GM12873 (cell line): ENCODE data around the gene MSI2.

Source experiments
- TF ChIP-seq, protein P1 (sequence below): IDR thresholded peaks from 2 replicates; pipeline ENCODE4 v1.5.1; 2012; ENCODE audit warnings: low read depth, mild to moderate bottlenecking, moderate library complexity, low read length, control low read depth; ENCODE audit not compliant: insufficient read depth; ENCODE audit errors: missing control alignments

Gene MSI2

DNA sequence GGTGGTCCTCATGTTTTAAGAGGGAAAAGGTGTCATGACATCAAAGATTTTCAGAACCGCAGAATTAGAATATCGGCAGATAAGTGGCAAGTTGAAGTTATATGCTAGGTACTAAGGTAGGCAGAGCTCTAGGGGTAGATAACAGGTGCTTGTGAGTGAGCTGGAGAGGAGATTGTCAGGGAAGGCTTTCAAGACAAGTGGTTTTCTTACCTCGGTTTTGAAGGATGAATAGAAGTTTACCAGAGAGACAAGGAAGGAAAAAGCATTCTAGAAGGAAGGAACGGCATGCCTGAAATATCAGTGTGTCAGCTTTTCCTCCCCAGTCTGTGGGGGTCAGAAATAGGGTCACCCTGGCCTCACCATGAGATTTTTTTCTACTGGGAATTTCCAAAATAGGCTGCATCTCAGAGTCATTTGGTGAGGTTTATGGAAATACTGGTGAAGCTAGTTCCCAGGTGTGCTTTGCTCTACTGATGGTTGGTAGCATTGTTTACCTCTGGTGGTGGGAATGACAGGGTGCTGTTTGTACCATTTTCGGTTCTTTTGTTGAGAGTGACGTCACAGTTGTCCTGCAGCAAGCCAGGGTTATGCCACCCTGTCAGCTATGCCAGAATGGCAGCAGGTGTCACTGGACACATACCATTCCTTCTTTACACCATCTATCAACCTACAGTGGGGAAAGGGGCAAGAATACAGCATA is 112.5 kb downstream of the MSI2 start:
- TF ChIP-seq, protein P1, sequence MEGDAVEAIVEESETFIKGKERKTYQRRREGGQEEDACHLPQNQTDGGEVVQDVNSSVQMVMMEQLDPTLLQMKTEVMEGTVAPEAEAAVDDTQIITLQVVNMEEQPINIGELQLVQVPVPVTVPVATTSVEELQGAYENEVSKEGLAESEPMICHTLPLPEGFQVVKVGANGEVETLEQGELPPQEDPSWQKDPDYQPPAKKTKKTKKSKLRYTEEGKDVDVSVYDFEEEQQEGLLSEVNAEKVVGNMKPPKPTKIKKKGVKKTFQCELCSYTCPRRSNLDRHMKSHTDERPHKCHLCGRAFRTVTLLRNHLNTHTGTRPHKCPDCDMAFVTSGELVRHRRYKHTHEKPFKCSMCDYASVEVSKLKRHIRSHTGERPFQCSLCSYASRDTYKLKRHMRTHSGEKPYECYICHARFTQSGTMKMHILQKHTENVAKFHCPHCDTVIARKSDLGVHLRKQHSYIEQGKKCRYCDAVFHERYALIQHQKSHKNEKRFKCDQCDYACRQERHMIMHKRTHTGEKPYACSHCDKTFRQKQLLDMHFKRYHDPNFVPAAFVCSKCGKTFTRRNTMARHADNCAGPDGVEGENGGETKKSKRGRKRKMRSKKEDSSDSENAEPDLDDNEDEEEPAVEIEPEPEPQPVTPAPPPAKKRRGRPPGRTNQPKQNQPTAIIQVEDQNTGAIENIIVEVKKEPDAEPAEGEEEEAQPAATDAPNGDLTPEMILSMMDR = no peak

- TF ChIP-seq, protein P1 = no peak
Observed at GRCh38 chr17:57369509-57369945, 113.2 kb downstream of the MSI2 start.

DNA sequence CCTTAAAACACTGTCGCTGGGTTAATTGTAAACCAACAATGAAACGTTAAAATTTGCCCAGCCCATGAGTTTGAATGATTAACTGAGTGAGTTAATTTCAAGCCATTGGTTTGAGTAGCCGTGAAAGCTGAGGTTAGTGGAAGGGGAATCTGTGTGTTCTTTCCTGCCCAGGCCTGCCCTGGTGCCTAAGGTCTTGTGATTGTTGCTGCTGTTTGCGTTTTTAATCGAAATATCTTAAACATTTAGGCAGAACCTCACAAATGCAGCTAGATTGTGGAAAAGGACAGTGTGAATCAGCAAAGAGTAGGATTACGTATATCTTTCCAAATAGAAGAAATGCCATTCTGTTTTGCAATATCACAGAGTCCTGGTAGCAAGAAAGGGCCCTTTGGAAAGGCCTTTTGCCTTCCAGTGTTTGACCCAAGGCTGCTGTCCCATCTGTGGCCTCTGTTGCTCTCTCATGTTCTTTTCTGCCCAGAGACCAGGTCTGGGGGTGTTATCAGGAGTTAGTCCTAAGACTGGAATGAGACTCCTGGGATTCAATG is 113.8 kb downstream of the MSI2 start:
- TF ChIP-seq, protein P1 = no peak

GRCh38 chr17:57370619-57371018 is 114.3 kb downstream of the MSI2 start:
- TF ChIP-seq, protein P1 = no peak

GRCh38 chr17:57372156-57372555 is 115.8 kb downstream of the MSI2 start:
- TF ChIP-seq, protein P1 = no peak

DNA sequence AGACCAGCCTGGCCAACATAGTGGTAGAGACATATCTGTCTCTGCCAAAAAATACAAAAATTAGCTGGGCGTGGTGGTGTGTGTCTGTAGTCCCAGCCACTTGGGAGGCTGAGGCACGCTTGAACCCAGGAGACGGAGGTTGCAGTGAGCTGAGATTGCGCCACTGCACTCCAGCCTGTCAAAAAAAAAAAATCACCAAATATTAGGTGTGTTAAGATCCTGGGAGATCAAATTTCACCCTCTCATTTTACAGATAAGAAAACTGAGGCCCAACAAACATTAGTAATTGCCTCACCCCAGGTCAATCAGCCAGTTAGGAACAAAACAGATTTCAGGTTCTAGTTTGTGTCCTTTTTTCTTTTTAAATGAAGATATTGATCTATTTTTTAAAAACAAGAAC is 116.7 kb downstream of the MSI2 start:
- TF ChIP-seq, protein P1 = no peak

DNA sequence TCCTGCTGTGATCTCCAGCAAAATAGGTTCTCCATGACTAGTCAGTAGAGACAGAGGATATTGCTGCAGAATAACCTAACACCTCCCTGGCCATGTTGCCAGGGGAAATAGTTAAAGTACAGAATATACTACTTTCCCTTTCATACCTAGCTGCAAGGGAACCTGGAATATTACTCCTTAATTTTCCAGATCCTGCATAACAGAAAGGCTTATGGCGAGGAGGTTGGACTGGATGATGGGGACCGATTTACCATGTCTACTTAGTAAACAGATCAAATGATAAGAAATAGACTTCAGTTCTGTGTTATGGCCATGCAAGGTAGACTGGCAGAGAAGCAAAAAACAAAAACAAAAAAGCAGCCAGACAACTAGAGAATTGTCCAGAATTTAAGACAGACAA is 117.4 kb downstream of the MSI2 start:
- TF ChIP-seq, protein P1 = no peak
